ENCODE results near the gene HBE1.

Gene HBE1

GRCh38 chr11:5234381-5234834 is 35.3 kb downstream of the HBE1 start, which contains the start of gene HBD:
HBD (minus strand) TSS chr11:5234483; CDS start chr11:5234433, 50 bp downstream.
- DNase-seq: no peak

- DNase-seq: no peak
Observed at GRCh38 chr11:5233307-5233706, 36.4 kb downstream of the HBE1 start.

GRCh38 chr11:5232821-5233220 is 36.9 kb downstream of the HBE1 start:
- DNase-seq: no peak

- DNase-seq: no peak
Observed at GRCh38 chr11:5232176-5232575, 37.6 kb downstream of the HBE1 start.

DNA sequence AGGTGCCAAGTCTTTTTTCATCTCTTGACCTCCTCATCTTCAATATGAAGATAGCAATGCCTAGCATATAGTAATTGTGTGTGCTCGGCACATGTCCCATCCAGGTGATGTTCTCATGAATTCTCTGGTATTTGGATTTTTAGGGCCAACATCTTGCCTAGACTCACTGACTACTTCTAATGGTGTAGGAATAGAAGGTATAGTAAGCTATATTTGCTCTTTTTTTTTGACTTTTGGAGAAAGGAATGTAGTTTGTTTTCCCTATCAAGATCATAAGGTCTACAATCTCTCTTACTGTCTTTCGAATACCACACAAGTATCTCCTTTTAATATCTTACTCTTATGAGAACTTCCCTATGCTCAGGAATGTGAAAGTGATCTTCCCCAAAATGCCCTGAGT is 38.6 kb downstream of the HBE1 start:
- no peak for DNase-seq

GRCh38 chr11:5230266-5230665 is 39.5 kb downstream of the HBE1 start:
- DNase-seq: no peak

GRCh38 chr11:5229796-5230195 is 39.9 kb downstream of the HBE1 start:
- no peak for DNase-seq

DNA sequence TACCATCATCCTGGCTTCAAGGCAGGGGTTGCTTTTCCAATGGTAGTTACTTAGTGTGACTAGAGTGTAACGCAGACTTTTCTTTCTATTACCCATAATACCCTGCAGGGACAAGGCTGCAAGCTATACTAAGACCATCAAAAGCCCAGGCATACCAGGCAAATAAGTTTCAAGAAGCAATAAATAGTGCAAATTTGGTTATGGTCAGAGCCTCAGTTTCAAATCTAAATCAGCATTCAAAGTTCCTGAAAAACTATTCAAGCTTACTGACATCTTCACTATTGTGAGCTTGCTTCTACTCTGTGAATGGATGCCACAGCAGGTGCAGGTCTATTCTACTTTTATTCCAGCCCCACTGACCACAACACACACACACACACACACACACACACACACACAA is 40.4 kb downstream of the HBE1 start:
- DNase-seq: no peak

GRCh38 chr11:5228124-5228523 is 41.6 kb downstream of the HBE1 start:
- no peak for DNase-seq

DNA sequence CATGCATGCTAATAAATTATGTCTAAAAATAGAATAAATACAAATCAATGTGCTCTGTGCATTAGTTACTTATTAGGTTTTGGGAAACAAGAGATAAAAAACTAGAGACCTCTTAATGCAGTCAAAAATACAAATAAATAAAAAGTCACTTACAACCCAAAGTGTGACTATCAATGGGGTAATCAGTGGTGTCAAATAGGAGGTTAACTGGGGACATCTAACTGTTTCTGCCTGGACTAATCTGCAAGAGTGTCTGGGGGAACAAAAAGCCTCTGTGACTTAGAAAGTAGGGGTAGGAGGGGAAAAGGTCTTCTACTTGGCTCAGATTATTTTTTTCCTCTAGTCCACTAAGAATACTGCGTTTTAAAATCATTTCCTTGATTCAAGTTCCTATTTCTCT is 42.1 kb downstream of the HBE1 start:
- DNase-seq: no peak

- no peak for DNase-seq
Observed at GRCh38 chr11:5226732-5227310, 42.9 kb downstream of the HBE1 start, which contains the start of gene HBB. HBB (minus strand) TSS chr11:5227071; CDS start chr11:5227021, 50 bp downstream.

GRCh38 chr11:5225480-5225871 is 44.3 kb downstream of the HBE1 start:
- DNase-seq: no peak

DNA sequence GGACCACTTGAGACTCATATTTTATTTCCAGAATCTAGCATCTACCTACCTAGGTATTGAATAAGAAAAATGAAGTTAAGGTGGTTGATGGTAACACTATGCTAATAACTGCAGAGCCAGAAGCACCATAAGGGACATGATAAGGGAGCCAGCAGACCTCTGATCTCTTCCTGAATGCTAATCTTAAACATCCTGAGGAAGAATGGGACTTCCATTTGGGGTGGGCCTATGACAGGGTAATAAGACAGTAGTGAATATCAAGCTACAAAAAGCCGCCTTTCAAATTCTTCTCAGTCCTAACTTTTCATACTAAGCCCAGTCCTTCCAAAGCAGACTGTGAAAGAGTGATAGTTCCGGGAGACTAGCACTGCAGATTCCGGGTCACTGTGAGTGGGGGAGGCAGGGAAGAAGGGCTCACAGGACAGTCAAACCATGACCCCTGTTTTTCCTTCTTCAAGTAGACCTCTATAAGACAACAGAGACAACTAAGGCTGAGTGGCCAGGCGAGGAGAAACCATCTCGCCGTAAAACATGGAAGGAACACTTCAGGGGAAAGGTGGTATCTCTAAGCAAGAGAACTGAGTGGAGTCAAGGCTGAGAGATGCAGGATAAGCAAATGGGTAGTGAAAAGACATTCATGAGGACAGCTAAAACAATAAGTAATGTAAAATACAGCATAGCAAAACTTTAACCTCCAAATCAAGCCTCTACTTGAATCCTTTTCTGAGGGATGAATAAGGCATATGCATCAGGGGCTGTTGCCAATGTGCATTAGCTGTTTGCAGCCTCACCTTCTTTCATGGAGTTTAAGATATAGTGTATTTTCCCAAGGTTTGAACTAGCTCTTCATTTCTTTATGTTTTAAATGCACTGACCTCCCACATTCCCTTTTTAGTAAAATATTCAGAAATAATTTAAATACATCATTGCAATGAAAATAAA is 44.9 kb downstream of the HBE1 start:
- DNase-seq: no peak

DNA sequence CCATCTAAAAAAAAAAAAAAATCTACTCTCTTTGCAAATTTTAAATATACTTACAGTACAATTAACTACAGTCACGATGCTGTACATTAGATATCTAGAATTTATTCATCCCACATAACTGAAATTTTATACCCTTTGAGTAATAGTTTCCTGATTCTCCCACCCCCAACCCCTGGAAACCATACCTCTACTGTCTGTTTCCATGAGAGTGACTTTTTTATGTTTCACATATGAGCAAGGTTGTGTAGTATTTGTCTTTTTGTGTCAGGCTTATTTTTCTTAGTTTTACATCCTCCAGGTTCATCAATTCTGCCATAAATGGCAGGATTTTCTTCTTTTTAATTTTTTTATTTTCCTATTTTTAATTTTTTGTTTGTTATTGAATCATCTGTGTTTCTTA is 46.1 kb downstream of the HBE1 start:
- no peak for DNase-seq

GRCh38 chr11:5223146-5223545 is 46.6 kb downstream of the HBE1 start:
- no peak for DNase-seq

All from nucleus accumbens (tissue), 56 donors.